Activated T-cell treated with anti-CD3 and anti-CD28 coated beads, Interleukin-2, amount 50 U/mL, for 4 hours (primary cell): Measurements from ENCODE around the gene DNAJC1. TPM values are rescaled to one million over a fixed set of nuclear protein-coding genes. Genes with fewer than 3 reads are reported as not detected.

Experiments used
- ATAC-seq, 2 donors: fragments of 200-7000 bp; cut with Tn5 transposase; one replicate each; pipeline ENCODE4 v1.10.0; 2021
- DNase-seq: peaks from one replicate; pipeline ENCODE4 v3.0.0-alpha.2; 2020
- H3K27me3 Mint-ChIP-seq: one replicate; pipeline ENCODE4 v1.8.0; 2021; ENCODE audit warnings: low read depth, mixed read lengths
- H3K36me3 Mint-ChIP-seq: one replicate; pipeline ENCODE4 v1.8.0; 2022; ENCODE audit warnings: mixed read lengths; ENCODE audit not compliant: insufficient read depth
- H3K4me1 Mint-ChIP-seq: one replicate; pipeline ENCODE4 v1.8.0; 2021; ENCODE audit warnings: low read depth, mixed read lengths
- H3K4me3 Mint-ChIP-seq: one replicate; pipeline ENCODE4 v1.8.0; 2021; ENCODE audit warnings: mild to moderate bottlenecking, moderate library complexity, mixed read lengths
- H3K9me3 Mint-ChIP-seq: one replicate; pipeline ENCODE4 v1.8.0; 2021; ENCODE audit warnings: mixed read lengths
- total RNA-seq, 3 donors: library from RNA; stranded (reverse); gene quantifications; one replicate each; pipeline ENCODE4 v1.2.1, GENCODE V29; 2021

Gene DNAJC1
- total RNA-seq, 3 donors from 2014 or later: 12.9 to 21.6 (median 13.3) TPM

DNA sequence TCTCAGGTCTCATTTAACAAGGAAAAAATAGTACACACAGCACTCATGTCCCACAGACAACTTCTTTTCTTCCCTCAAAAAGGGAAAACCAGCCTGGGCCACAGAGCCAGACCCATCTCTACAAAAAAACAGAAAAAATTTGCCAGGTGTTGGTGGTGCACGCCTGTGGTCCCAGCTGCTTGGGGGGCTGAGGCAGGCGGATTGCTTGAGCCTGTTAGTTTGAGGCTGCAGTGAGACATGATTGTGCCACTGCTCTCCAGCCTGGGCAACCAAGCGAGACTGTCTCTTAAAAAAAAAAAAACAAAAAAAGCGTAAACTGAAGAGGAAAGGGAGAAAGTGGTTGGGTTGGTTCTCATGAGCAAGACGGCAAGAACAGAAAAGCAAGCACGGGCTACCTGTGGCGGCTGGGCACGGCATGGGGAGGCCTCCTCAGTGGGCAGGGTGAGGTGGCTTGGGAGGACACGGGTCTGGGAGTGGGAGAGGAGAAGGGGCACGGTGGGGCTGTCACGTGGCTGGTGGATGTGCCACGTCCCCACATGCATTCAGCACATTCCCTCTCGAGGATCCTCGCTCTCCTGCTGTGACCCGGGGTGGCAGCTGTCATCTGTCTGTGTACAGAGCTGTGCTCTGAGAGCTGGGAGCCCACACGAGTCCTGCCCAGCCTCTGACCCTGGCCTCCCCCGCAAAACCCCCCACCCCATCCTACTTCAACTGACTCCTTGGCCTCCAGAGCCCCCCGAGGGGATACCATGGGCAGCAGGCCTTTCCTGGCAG lies 249.8 kb downstream of the DNAJC1 start:
- ATAC-seq (no peak), DNase-seq (no peak)
- Mint-ChIP-seq H3K4me3 (no peak overlapping the region), H3K36me3 (peaks cover 5% of the 10 kb centered on the region), H3K27me3 (no peaks in the 10 kb centered on the region), H3K9me3 (no peaks in the 10 kb centered on the region), H3K4me1 (no peaks in the 10 kb centered on the region)

DNA sequence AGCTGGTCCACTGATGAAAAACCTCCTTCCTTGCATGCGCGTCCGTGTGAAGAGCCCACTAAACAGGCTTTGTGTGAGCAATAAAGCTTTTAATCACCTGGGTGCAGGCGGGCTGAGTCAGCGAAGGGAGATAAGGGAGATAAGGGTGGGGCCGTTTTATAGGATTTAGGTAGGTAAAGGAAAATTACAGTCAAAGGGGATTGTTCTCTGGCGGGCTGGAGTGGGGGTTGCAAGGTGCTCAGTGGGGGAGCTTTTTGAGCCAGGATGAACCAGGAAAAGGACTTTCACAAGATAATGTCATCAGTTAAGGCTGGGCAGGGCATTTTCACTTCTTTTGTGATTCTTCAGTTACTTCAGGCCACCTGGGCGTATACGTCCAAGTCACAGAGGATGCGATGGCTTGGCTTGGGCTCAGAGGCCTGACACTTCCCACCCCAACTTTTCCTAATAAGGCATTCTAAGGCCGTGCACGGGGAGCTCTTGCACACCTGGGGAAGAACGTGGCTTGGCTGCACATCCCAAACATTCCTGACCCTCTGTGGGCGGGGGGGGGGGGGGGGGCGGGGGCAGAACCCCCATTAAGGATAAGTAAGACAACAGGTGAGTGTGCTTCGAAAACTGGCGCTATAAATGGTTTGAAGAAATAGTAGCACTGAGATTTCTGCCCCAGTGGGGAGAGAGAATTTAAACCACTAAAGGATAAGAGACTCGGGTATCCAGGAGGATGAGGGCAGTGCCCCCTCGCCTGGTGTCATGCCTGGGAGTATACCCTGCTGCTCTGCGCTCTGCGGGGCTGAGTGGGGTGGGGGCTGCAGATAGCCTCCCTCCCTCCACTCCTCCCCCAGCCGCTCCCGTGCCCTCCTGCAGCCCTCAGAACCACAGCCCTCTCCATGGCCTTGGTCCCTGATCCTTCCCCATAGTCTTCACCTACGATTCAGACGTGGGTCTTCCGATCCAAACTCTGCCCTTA lies 251.9 kb downstream of the DNAJC1 start:
- H3K36me3 Mint-ChIP-seq: peaks cover 5% of the 10 kb centered on the region
- no peak overlapping the region for H3K4me3 Mint-ChIP-seq
- H3K27me3 Mint-ChIP-seq: no peaks in the 10 kb centered on the region
- ATAC-seq: no peak
- peaks cover 9% of the 10 kb centered on the region for H3K4me1 Mint-ChIP-seq
- no peaks in the 10 kb centered on the region for H3K9me3 Mint-ChIP-seq
- no peak for DNase-seq

DNA sequence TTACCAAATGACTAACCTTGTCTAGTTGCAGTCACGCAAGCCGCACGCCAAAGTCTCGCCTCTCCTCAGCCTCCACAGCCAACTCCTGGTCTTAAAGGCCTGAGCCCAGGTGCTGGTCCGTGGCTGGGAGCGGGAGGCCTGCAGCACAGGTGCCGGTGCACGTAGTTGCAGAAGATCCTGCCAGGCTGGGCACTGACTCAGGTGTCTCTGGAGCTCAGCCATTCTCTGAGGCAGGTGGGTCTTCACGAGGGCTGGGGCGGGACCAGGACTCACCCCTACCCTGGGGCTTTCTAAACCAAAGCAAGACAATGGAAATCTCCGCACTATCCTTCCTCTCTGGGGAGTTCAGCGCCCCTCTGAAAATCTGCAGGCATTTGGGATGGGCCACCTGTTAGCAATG lies 253.1 kb downstream of the DNAJC1 start:
- peaks cover 17% of the 10 kb centered on the region for H3K4me1 Mint-ChIP-seq
- H3K4me3 Mint-ChIP-seq: no peak overlapping the region
- H3K36me3 Mint-ChIP-seq: peaks cover 5% of the 10 kb centered on the region
- no peaks in the 10 kb centered on the region for H3K27me3 Mint-ChIP-seq
- no peaks in the 10 kb centered on the region for H3K9me3 Mint-ChIP-seq
- DNase-seq (no peak), ATAC-seq (no peak)

DNA sequence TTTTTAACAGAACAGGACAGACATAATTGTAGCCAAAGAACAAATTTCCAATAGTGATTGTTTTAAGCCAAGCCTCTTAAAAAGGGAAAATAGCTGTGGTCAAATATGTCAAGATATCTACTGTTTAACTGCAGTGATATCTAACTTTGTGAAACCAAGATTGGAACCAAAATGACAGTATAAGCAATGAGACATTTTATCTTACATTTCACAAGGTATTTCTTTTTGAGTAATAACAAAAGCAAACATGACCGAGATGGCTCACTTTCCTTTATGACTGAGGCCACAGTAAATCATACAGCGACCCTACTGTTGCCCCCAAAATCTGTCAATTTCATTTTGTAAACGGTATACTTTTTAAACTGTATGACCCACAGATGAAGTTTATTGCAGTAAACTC lies 253.7 kb downstream of the DNAJC1 start:
- peak; percentile 23 to 58 for ATAC-seq

DNA sequence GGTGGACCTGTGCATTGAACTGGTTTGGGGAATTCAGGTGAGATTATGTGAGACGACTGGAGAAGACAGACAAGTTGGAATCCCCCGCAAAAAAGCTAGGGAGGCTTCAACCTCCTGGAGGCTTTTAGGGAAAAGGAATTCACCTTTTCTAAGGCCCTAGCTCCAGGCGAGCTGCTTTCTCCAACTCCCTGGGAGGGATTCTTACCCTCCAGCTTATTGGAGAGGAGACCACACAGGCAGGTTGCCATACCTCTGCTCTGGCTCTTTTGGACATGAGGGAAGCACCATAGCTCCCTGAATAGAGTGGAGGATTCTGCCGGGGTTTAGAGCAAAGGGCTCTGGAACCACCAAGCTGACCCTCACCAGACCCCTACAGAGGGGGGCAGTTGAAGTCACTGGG lies 255.7 kb downstream of the DNAJC1 start:
- no peak for DNase-seq
- Mint-ChIP-seq H3K4me1 (peaks cover 17% of the 10 kb centered on the region), H3K9me3 (no peaks in the 10 kb centered on the region), H3K27me3 (no peaks in the 10 kb centered on the region), H3K36me3 (peaks cover 12% of the 10 kb centered on the region), H3K4me3 (no peak overlapping the region)
- no peak for ATAC-seq

More for the DNA sequence above, 253.7 kb downstream of the DNAJC1 start:
- H3K36me3 Mint-ChIP-seq: peaks cover 5% of the 10 kb centered on the region
- H3K4me3 Mint-ChIP-seq: no peak overlapping the region
- H3K9me3 Mint-ChIP-seq: no peaks in the 10 kb centered on the region
- no peaks in the 10 kb centered on the region for H3K27me3 Mint-ChIP-seq
- DNase-seq: no peak
- H3K4me1 Mint-ChIP-seq: peaks cover 17% of the 10 kb centered on the region

DNA sequence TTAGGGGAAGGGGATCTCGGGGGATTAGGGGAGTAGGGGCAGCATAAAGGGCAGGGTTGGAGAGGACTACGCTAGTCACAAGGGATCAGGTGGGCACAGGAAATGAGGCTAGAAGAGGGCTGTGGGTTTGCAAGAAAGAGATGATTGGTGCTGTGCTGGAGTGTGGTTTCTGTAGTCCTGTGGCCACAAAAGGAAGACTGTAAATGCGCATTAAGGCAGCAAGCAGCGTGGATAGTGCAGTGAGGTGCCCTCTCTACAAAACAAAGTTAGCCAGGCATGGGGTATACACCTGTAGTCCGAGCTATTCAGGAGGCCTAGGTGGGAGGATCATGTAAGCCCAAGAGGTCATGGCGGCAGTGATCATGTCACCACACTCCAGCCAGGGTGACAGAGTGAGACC lies 257.4 kb downstream of the DNAJC1 start:
- no peaks in the 10 kb centered on the region for H3K9me3 Mint-ChIP-seq
- H3K36me3 Mint-ChIP-seq: peaks cover 22% of the 10 kb centered on the region
- H3K4me1 Mint-ChIP-seq: peaks cover 25% of the 10 kb centered on the region
- ATAC-seq (peak in 1 of 2 donors; percentile 24), DNase-seq (no peak)
- no peak overlapping the region for H3K4me3 Mint-ChIP-seq
- no peaks in the 10 kb centered on the region for H3K27me3 Mint-ChIP-seq

DNA sequence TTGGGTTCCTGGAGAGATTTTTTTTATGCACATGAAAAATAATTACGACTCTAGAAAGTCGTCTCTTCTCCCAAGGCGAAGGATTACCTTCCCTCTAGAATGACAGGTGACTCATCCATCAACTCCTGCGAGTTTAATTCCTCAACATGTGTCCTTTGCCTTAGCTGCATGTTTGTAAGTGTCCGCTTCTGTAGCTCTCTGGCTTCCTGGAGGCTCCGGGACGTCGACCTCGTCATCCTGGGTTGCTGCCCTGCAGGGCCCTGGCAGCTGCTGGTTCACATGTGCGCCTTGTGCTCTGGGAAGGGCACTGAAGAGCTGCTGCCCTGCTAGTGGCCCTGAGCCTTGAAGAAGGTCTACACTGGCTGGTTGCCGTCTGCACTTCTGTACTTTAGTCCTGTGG lies 259.3 kb downstream of the DNAJC1 start:
- ATAC-seq (no peak), DNase-seq (no peak)
- no peak overlapping the region for H3K4me3 Mint-ChIP-seq
- peaks cover 29% of the 10 kb centered on the region for H3K36me3 Mint-ChIP-seq
- H3K27me3 Mint-ChIP-seq: no peaks in the 10 kb centered on the region
- H3K9me3 Mint-ChIP-seq: no peaks in the 10 kb centered on the region
- H3K4me1 Mint-ChIP-seq: peaks cover 42% of the 10 kb centered on the region

DNA sequence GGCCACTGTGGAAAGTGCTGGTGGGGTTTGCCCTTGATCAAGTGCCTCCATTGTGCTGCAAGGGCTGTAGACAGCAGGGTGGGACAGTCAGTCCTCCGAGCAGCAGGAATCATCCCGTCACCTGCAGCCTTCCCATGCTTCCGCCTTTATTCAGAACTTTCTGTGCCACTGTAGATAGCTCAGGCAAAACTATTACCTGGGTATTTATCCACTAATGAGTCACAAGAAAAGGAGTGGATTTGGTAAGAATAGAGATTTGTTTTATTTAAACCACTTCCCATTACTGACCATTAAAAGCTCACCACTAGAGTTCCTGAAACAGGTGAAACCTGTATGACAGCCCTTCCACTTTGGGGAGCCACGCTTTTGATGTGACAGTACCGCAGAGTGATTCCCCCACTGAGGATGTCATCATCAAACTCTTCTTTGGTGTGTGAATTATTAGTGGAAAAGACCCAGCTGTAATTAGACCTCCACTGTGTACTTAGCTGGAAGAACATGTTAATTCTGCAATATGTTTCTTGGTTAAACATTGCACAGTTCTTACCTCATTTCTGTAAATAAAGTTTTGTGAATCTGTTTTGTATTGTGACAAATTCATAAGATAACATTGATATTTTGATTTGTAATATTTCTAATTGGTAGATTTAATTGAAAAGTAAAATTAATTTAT lies 260.7 kb downstream of the DNAJC1 start:
- no peak overlapping the region for H3K4me3 Mint-ChIP-seq
- H3K4me1 Mint-ChIP-seq: peaks cover 52% of the 10 kb centered on the region
- peaks cover 38% of the 10 kb centered on the region for H3K36me3 Mint-ChIP-seq

DNA sequence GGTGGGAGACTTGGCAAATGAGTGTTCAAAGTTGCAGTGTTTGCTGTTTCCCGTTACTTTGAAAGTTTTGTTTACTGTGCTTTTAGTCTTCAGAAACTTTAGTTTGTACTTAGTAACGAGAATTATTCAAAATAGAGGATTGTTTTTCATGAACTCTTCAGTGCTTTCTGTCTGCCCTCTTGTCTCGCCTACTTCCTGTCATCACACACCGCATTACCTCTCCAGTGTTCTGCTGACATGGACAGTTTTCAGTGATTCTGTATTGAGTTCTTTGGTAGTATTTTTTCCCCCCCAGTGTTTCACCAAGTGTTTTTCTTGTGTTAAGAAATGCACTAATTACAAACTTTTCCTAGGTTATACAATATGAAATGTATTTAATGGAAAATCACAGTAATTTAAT lies 262.5 kb downstream of the DNAJC1 start:
- Mint-ChIP-seq H3K36me3 (peaks cover 49% of the 10 kb centered on the region), H3K9me3 (no peaks in the 10 kb centered on the region), H3K4me1 (peaks cover 54% of the 10 kb centered on the region), H3K4me3 (peak overlapping the region; percentile 16), H3K27me3 (no peaks in the 10 kb centered on the region)
- ATAC-seq (peak; percentile 67), DNase-seq (peak; percentile 20)

More for the DNA sequence above, 260.7 kb downstream of the DNAJC1 start:
- DNase-seq (no peak), ATAC-seq (no peak)
- H3K27me3 Mint-ChIP-seq: no peaks in the 10 kb centered on the region
- no peaks in the 10 kb centered on the region for H3K9me3 Mint-ChIP-seq

DNA sequence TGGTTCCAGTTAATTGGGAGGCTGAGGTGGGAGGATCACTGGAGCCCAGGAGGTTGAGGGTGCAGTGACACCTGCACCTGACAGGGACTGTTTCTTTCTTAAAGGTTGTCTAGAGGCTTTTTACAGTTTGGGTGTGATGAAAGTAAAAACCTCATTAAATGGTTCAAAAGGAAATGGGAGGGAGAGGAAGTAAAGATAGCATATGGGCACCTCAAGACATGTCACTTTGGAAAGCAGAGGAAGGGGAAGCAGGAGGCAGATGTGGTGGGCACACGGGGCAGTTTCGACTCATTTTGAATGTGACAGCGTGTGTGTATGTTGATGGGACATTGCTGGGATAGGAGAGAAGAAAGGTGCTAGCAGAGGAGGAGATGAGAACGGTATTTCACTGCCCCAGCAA lies 266.4 kb downstream of the DNAJC1 start:
- Mint-ChIP-seq H3K4me3 (no peak overlapping the region), H3K9me3 (no peaks in the 10 kb centered on the region), H3K4me1 (peaks cover 59% of the 10 kb centered on the region), H3K27me3 (no peaks in the 10 kb centered on the region), H3K36me3 (peaks cover 44% of the 10 kb centered on the region)
- no peak for DNase-seq
- no peak for ATAC-seq

DNA sequence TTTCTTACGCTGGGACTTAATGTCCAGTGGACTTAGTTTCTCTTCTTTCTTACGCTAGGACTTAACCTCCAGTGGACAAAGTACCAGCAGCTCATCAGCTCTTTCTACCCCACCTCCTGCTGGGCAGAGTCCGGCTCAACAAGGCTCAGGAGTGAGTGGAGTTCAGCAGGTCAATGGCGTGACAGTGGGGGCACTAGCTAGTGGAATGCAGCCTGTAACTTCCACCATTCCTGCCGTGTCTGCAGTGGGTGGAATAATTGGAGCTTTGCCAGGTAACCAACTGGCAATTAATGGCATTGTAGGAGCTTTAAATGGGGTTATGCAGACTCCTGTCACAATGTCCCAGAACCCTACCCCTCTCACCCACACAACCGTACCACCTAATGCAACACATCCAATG lies 269.8 kb downstream of the DNAJC1 start:
- Mint-ChIP-seq H3K27me3 (no peaks in the 10 kb centered on the region), H3K4me1 (peaks cover 29% of the 10 kb centered on the region), H3K36me3 (peaks cover 34% of the 10 kb centered on the region), H3K9me3 (no peaks in the 10 kb centered on the region), H3K4me3 (no peak overlapping the region)
- no peak for DNase-seq
- no peak for ATAC-seq

DNA sequence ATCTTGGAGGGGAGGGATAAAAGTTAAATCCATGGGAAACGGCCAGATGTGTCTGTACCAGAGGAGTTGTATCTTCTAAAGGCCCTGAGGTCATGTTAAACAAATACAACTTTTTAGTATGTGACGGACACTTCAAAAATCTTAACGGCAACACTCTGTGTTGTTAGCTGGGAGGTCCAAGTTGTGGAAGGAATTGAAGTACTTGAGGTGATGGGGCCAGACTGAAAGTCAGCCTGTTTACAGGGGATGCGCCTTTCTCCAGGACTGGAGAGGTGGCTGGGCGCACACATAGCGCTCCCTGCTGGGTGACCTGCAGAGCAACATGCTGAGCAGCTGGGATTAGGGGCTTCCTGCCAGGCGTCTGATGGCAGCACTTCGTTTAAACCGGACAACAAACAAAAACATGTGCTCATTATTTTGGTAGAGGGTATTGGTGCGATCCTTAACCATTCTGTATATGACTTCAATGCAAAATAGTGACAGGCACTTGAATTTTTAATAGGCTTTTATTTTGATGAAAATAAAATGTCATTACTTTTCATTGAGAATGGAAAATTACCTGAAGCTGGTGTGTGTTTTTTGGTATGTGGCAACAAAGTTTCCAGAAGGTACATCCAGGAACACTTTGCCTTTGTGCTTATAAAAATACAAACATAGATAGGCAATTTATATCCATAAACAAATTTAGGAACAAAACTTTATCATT lies 271.3 kb downstream of the DNAJC1 start:
- no peak overlapping the region for H3K4me3 Mint-ChIP-seq
- peaks cover 26% of the 10 kb centered on the region for H3K4me1 Mint-ChIP-seq
- DNase-seq (peak; percentile 17), ATAC-seq (peak; percentile 57 to 61)
- peaks cover 31% of the 10 kb centered on the region for H3K36me3 Mint-ChIP-seq
- H3K27me3 Mint-ChIP-seq: no peaks in the 10 kb centered on the region
- H3K9me3 Mint-ChIP-seq: no peaks in the 10 kb centered on the region

DNA sequence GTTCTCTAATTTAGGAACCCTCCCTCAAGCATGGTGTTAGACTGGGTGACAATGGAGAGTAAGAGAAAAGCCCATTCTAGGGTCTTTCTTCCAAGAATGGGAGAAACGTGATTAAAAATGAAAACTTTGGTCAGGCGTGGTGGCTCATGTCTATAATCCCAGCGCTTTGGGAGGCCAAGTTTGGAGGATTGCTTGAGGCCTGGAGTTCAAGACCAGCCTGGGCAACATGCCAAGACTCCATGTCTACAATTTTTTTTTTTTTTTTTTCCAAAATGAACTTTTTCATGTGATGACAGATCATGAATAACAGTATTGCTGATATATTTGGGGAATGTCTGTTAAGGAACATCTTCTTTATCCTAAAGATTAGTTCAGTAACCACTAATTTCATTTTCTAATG lies 274.9 kb downstream of the DNAJC1 start:
- H3K9me3 Mint-ChIP-seq: no peaks in the 10 kb centered on the region
- no peak for ATAC-seq
- H3K4me3 Mint-ChIP-seq: no peak overlapping the region
- peaks cover 17% of the 10 kb centered on the region for H3K36me3 Mint-ChIP-seq
- H3K4me1 Mint-ChIP-seq: peaks cover 27% of the 10 kb centered on the region
- no peaks in the 10 kb centered on the region for H3K27me3 Mint-ChIP-seq
- no peak for DNase-seq
